Thyroid gland (tissue), 4 donors: ENCODE measurements around the gene PEX11G. TPM values are rescaled to one million over a fixed set of nuclear protein-coding genes. Genes with fewer than 3 reads are reported as not detected.
"Not testable (repeated sequence)": the region's sequence is repeated elsewhere in the genome, so short reads cannot be mapped to it uniquely, and the experiment has no call there.

Experiments used
- DNase-seq, 2 donors: peaks; one replicate each; pipeline ENCODE4 v3.0.0-alpha.2; 2019
- H3K27ac ChIP-seq, 3 donors: fragments of 200-600 bp; sonication (generic); 1 replicate in 2 of 3; 2 replicates in 1 of 3; pipeline ENCODE4 v1.5.1; 2016 to 2019; ENCODE audit warnings: mild to moderate bottlenecking in 1 of 3, moderate library complexity in 1 of 3
- H3K27me3 ChIP-seq: fragments of 200-600 bp; sonication (generic); one replicate; pipeline ENCODE4 v1.5.1; 2019
- H3K36me3 ChIP-seq, 2 donors: fragments of 200-600 bp; sonication (generic); one replicate each; pipeline ENCODE4 v1.5.1; 2016 to 2019
- H3K4me1 ChIP-seq, 2 donors: fragments of 200-600 bp; sonication (generic); one replicate each; pipeline ENCODE4 v1.5.1; 2017 to 2019
- H3K4me3 ChIP-seq, 3 donors: fragments of 200-600 bp; sonication (generic); replicated peaks in 1 of 3; 1 replicate in 2 of 3; 2 replicates in 1 of 3; pipeline ENCODE4 v1.5.1; 2016; ENCODE audit warnings: mild to moderate bottlenecking in 1 of 3
- H3K9me3 ChIP-seq: fragments of 200-600 bp; sonication (generic); one replicate; pipeline ENCODE4 v1.5.1; 2017
- POLR2A ChIP-seq, 2 donors: fragments of 450-650 bp; IDR thresholded peaks; one replicate each; pipeline ENCODE4 v1.6.1; 2017; ENCODE audit warnings: antibody characterized with exemption in 2 of 2, mild to moderate bottlenecking in 2 of 2, moderate library complexity in 1 of 2
- WGBS, 2 donors: methylation state at CpG; one replicate each; pipeline ENCODE4 v1.1.5; 2017; 5-methylcytosine and 5-hydroxymethylcytosine counted together
- intact Hi-C: fragments of 100-400 bp; cut with DNase I; formaldehyde crosslinking; loops from one replicate; pipeline ENCODE4 v1.15.1; 2023
- total RNA-seq, 4 donors: library from RNA; depleted of rRNA; stranded (reverse); fragments of >200 nt; gene quantifications; one replicate each; pipeline ENCODE4 v1.2.3, GENCODE V29; 2016
- TF ChIP-seq, protein P1 (sequence below), 6 experiments: fragments of 200-600 bp in 3 of 6; fragments of 450-650 bp in 3 of 6; sonication (generic) in 3 of 6; IDR thresholded peaks; one replicate each; pipeline ENCODE4 v1.5.1; 2016 to 2019; ENCODE audit warnings: antibody characterized with exemption in 6 of 6, mild to moderate bottlenecking in 2 of 6, inconsistent platforms in 1 of 6, moderate library complexity in 1 of 6

Gene PEX11G
- total RNA-seq, 4 donors from 2014 or later, result 2.3 to 11.5 (median 5.5) TPM

DNA sequence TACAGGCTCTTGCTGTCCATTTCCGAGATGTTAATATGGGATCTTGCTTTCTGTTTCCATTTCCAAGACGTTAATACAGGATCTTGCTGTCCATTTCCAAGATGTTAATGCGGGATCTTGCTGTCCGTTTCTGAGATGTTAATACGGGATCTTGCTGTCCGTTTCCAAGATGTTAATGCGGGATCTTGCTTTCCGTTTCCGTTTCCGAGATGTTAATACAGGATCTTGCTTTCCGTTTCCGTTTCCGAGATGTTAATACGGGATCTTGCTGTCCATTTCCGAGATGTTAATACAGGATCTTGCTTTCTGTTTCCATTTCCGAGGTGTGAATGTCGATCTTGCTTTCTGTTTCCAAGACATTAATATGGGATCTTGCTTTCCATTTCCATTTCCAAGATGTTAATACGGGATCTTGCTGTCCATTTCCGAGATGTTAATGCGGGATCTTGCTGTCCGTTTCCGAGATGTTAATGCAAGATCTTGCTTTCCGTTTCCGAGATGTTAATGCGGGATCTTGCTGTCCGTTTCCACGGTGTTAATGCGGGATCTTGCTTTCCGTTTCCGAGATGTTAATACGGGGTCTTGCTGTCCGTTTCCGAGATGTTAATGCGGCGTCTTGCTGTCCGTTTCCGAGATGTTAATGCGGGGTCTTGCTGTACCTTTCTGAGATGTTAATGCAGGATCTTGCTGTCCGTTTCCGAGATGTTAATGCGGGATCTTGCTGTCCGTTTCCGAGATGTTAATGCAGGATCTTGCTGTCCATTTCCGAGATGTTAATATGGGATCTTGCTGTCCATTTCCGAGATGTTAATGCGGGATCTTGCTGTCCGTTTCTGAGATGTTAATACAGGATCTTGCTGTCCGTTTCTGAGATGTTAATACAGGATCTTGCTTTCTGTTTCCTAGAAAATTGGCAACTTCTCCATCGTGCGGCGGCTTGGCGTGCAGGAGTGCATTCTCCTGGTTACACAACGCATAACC lies 38.3 kb downstream of the PEX11G start:
- no peaks in the 10 kb centered on the region for H3K27me3 ChIP-seq
- WGBS, 2 donors, result 79% methylated on average over 53 of the region's 53 CpGs
- H3K4me3 ChIP-seq, result no peak overlapping the region
- H3K4me1 ChIP-seq, result no peaks in the 10 kb centered on the region
- DNase-seq, result no peak
- peaks cover 20 to 22% of the 10 kb centered on the region in 2 donors for H3K36me3 ChIP-seq
- TF ChIP-seq, protein P1, sequence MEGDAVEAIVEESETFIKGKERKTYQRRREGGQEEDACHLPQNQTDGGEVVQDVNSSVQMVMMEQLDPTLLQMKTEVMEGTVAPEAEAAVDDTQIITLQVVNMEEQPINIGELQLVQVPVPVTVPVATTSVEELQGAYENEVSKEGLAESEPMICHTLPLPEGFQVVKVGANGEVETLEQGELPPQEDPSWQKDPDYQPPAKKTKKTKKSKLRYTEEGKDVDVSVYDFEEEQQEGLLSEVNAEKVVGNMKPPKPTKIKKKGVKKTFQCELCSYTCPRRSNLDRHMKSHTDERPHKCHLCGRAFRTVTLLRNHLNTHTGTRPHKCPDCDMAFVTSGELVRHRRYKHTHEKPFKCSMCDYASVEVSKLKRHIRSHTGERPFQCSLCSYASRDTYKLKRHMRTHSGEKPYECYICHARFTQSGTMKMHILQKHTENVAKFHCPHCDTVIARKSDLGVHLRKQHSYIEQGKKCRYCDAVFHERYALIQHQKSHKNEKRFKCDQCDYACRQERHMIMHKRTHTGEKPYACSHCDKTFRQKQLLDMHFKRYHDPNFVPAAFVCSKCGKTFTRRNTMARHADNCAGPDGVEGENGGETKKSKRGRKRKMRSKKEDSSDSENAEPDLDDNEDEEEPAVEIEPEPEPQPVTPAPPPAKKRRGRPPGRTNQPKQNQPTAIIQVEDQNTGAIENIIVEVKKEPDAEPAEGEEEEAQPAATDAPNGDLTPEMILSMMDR (IDR thresholded peaks at IDR 0.05), result no peak
- no peak for TF ChIP-seq POLR2A (IDR thresholded peaks at IDR 0.05)
- H3K27ac ChIP-seq, result no peak overlapping the region
- intact Hi-C loops, result no loop called here
- H3K9me3 ChIP-seq, result no peaks in the 10 kb centered on the region

DNA sequence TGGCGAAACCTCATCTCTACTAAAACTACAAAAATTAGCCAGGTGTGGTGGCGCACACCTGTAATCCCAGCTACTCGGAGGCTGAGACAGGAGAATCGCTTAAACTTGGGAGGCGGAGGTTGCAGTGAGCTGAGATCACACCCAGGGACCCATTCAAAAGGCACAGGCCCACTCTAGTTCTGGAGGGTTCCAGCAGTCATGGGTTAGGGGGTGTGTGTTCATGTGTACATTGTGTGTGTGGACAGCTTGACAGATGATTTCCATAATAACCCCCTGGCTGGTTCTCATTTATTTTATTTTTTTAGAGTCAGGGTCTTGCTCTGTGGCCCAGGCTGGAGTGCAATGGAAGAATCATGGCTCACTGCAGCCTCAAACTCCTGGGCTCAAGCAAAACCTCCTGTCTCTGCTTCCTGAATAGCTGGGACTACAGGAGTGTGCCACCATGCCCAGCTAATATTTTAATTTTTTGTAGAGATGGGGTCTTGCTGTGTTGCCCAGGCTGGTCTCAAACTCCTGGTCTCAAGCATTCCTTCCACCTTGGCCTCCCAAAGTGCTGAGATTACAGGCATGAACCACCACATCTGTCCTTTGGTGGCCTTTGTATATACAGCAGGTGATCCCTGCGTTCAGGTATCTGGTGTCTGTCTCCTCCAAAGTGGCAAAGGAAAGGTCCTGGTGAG lies 39.3 kb downstream of the PEX11G start:
- WGBS, 2 donors, result 94 to 100% methylated on average over 5 to 6 of the region's 6 CpGs
- H3K27me3 ChIP-seq, intact Hi-C loops, H3K4me3 ChIP-seq, H3K27ac ChIP-seq, H3K9me3 ChIP-seq, H3K4me1 ChIP-seq, DNase-seq: not testable (repeated sequence)
- peaks cover 28 to 30% of the 10 kb centered on the region in 2 donors for H3K36me3 ChIP-seq

DNA sequence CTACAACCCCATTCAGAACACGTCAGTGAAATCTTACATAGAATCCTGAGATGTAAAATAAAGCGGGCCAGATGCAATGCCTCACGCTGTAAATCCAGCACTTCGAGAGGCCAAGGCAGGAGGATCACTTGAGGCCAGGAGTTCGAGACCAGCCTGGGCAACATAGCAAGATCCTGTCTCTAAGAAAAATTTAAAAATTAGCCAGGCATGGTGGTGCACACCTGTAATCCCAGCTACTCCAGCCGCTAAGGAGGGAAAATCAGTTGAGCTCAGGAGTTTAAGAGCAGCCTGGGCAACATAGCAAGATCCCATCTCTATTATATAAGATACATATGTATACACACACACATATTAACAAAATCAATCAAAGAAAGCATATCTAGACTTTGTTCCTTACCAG lies 41.2 kb downstream of the PEX11G start:
- DNase-seq, result no peak

DNA sequence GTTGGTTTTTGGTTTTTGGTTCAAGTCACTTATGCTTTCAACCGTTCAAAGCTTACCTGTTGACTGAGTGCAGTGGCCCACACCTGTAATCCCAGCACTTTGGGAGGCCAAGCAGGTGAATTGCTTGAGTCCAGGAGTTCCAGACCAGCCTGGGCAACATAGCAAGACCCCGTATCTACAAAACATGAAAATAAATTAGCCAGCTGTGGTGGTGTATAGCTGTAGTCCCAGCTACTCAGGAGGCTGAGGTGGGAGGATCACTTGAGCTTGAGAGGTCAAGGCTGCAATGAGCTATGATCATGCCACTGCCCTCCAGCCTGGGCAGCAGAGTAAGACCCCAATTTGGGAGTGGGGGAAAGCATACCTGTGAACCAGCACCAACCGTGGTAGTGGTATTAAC lies 43.7 kb downstream of the PEX11G start:
- no peak overlapping the region for H3K4me3 ChIP-seq
- H3K27ac ChIP-seq, result no peak overlapping the region
- H3K27me3 ChIP-seq, result no peaks in the 10 kb centered on the region
- 94 to 98% methylated on average over 3 of the region's 3 CpGs for WGBS, 2 donors
- no peaks in the 10 kb centered on the region for H3K4me1 ChIP-seq
- DNase-seq, result no peak
- TF ChIP-seq, protein P1 (IDR thresholded peaks at IDR 0.05), result no peak
- no peak for TF ChIP-seq POLR2A (IDR thresholded peaks at IDR 0.05)
- intact Hi-C loops, result no loop called here
- no peaks in the 10 kb centered on the region for H3K9me3 ChIP-seq
- peaks cover 35 to 45% of the 10 kb centered on the region in 2 donors for H3K36me3 ChIP-seq

More for the DNA sequence above, 41.2 kb downstream of the PEX11G start:
- no peak overlapping the region for H3K4me3 ChIP-seq
- H3K9me3 ChIP-seq, result no peaks in the 10 kb centered on the region
- WGBS, 2 donors, result 96% methylated on average over 6 of the region's 6 CpGs
- intact Hi-C loops, result no loop called here
- TF ChIP-seq, protein P1 (IDR thresholded peaks at IDR 0.05), result no peak
- no peak for TF ChIP-seq POLR2A (IDR thresholded peaks at IDR 0.05)
- peaks cover 31% of the 10 kb centered on the region in 2 donors for H3K36me3 ChIP-seq
- H3K27me3 ChIP-seq, result no peaks in the 10 kb centered on the region
- H3K27ac ChIP-seq, result no peak overlapping the region
- no peaks in the 10 kb centered on the region for H3K4me1 ChIP-seq

DNA sequence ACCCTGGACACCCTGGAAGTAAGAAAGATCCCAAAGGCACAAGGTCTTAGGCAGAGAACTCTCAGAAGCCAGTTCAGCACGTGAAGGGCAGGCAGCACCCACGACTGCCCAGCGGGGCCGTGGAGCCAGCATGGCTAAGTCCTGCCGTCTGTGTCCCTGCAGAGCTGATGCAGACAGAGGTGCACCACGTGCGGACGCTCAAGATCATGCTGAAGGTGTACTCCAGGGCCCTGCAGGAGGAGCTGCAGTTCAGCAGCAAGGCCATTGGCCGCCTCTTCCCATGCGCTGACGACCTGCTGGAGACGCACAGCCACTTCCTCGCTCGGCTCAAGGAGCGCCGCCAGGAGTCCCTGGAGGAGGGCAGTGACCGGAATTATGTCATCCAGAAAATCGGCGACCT lies 44.8 kb downstream of the PEX11G start:
- Histone ChIP-seq H3K27ac (no peak overlapping the region), H3K36me3 (peaks cover 35 to 44% of the 10 kb centered on the region in 2 donors), H3K4me3 (no peak overlapping the region), H3K4me1 (no peaks in the 10 kb centered on the region), H3K27me3 (no peaks in the 10 kb centered on the region), H3K9me3 (no peaks in the 10 kb centered on the region)
- TF ChIP-seq, protein P1 (IDR thresholded peaks at IDR 0.05), result no peak
- TF ChIP-seq POLR2A (IDR thresholded peaks at IDR 0.05), result no peak
- no peak for DNase-seq
- WGBS, 2 donors, result 97% methylated on average over 10 to 19 of the region's 19 CpGs
- intact Hi-C loops, result no loop called here
